Skin epidermis (tissue), 12 donors: Measurements from ENCODE around the gene KLK10.
"Not testable (repeated sequence)": the region's sequence is repeated elsewhere in the genome, so short reads cannot be mapped to it uniquely, and the experiment has no call there.

Source experiments
- H3K27ac ChIP-seq, 21 experiments: fragments of 200-600 bp; sonication (generic) in 11 of 21; one replicate each; pipeline ENCODE4 v1.5.0; 2020; ENCODE audit warnings: mild to moderate bottlenecking in 3 of 21, inconsistent platforms in 2 of 21, moderate library complexity in 2 of 21
- H3K4me3 ChIP-seq, 7 experiments: fragments of 200-600 bp; sonication (generic) in 2 of 7; one replicate each; pipeline ENCODE4 v1.5.0; 2020; ENCODE audit warnings: inconsistent platforms in 2 of 7, mild to moderate bottlenecking in 2 of 7, moderate library complexity in 1 of 7

KLK10 gene

DNA sequence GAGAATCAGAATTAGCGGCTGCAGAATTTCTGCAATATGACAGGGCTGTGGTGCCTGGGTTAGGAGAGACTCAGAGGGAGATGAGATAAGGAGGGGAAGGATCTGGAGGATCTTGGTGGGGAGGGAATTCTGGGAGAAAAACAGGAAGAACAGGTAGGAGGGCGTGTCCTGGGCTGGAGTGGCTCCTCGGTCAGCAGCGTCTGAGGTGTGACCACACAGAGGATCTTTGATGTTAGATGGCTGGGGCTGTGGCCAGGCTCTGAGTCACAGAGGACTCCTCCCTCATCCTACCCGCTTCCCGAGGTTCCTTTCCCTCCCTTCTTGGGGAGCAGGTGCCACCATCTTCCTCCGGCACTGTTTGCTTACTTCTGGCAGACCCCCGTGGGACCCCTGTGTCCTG lies 43.7 kb downstream of the KLK10 start:
- Histone ChIP-seq H3K4me3 (no peak overlapping the region), H3K27ac (no peak overlapping the region)

- no peak overlapping the region for H3K4me3 ChIP-seq
- H3K27ac ChIP-seq: no peak overlapping the region
Observed at GRCh38 chr19:50974702-50975556, 44.6 kb downstream of the KLK10 start.

GRCh38 chr19:50972795-50973376 lies 46.6 kb downstream of the KLK10 start:
- H3K27ac ChIP-seq: peak overlapping the region in 1 of 21 experiments; percentile 30
- no peak overlapping the region for H3K4me3 ChIP-seq

GRCh38 chr19:50969810-50970209 lies 49.7 kb downstream of the KLK10 start:
- not testable (repeated sequence) for H3K4me3 ChIP-seq
- H3K27ac ChIP-seq: peak overlapping the region in 1 of 21 experiments; percentile 46

DNA sequence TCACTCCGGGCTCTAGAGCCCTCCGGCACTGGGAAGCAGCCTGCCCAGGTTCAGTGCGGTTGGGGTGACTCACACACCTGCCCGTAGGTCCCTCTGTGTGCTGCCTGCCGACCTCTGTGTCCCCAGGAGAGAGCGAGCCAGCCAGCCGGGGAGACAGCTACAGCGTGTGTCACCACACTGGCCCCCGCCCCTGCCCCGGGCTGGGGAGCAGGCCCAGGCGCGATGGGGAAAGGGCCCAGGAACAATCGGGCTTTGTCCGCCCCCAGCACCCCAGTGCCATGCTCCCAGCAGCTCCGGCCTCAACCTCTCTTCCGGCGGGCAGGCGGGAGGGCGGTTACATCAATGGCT lies 50.1 kb downstream of the KLK10 start, which contains the start of gene KLK6:
TSS of gene KLK6 (minus strand) at position 179 of the 348 bp plus-strand sequence. CDS start 1,487 bp downstream, outside the sequence.
- H3K27ac ChIP-seq: peak within 1 kb of the TSS in 4 of 21 experiments; percentile 14 to 57 (median 20)
- no peak within 1 kb of the TSS for H3K4me3 ChIP-seq

GRCh38 chr19:50968716-50969412 lies 50.6 kb downstream of the KLK10 start:
- H3K4me3 ChIP-seq: no peak overlapping the region
- peak overlapping the region in 4 of 21 experiments; percentile 14 to 57 (median 20) for H3K27ac ChIP-seq

DNA sequence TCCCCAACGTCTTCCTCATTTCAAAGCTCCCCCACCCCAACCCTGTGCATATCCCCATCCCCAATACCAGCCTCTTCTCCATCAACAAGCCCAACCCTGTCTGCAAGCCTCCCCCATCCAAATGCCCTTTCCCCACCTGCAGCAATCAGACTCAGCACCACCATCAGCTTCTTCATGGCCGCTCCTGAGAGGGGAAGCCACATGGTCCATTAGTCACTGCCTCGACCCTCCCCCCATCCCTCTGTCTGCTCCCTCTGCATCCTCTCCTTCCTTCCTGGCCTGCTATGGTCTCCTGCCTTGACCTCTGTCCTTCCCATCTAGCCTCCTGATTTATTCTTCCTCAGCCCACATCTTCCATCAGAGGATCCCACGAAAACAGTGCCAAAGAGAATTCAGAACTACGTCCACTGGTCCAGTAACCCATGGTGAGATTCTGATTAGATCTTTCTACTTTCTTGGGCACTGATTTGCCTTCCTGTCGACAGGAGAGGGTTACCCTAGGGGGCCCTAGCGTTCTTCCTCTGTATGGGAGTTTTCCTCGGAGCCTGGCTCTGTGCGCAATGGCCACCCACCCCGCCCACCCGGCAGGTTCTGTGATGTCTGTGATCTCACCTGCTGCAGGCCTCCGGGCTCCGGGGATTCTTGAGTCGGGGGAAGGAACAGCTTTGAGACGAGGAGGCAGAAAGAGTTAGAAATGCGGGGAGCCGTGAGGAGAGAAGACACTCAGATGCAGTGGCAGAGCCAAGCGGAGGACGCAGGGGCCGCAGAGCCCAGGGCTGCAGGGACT lies 51.4 kb downstream of the KLK10 start:
- H3K27ac ChIP-seq: peak overlapping the region in 2 of 21 experiments; percentile 24 to 57
- H3K4me3 ChIP-seq: no peak overlapping the region

DNA sequence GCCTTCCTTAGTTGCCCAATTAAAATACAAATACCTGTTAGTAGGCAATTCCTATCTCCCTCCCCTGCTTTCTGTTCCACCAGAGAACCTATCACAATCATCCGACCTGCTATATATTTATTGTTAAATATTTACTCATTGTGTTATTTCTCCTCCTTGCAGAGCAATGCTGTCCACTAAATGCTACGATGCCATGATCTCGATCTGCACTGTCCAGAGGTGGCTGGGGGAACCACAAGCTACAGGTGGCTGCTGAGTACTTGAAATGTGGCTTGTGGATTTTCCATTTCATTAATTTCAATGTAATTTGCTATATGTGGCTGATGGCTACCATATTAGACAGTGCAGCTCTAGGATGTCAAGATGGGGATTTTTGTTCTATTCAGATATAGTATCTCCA lies 55.2 kb downstream of the KLK10 start:
- Histone ChIP-seq H3K27ac (no peak overlapping the region), H3K4me3 (no peak overlapping the region)

DNA sequence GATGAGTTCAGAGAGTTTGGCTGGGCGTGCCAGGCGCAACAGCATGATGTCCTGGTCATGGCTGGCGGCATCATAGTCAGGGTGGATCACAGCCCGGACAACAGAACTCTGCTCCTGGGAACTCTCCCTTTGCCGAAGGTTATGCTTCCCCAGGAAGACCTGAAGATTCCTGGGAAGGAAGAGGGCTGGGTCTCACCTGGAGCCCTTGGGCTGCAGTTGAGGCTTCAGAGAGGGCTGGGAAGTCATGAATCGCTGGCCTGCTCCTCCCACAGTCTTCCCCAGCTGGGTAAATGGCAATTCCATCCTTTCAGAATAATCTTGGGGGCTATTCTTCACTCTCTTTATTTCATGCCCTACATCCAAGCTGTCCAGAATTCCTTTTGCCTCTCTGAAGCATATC lies 56.1 kb downstream of the KLK10 start:
- H3K27ac ChIP-seq: no peak overlapping the region
- H3K4me3 ChIP-seq: no peak overlapping the region
